Lower leg skin (tissue), 3 donors: ENCODE data around the gene CCDC57.

Source experiments
- POLR2A ChIP-seq, 2 donors: fragments of 450-650 bp; IDR thresholded peaks; one replicate each; pipeline ENCODE4 v1.6.1; 2016 to 2017; ENCODE audit warnings: antibody characterized with exemption in 2 of 2, mild to moderate bottlenecking in 1 of 2, moderate library complexity in 1 of 2
- TF ChIP-seq, protein P1 (sequence below), 3 donors: fragments of 450-650 bp; IDR thresholded peaks; one replicate each; pipeline ENCODE4 v1.5.1; 2016; ENCODE audit warnings: antibody characterized with exemption in 3 of 3, mild to moderate bottlenecking in 3 of 3, moderate library complexity in 2 of 3

DNA sequence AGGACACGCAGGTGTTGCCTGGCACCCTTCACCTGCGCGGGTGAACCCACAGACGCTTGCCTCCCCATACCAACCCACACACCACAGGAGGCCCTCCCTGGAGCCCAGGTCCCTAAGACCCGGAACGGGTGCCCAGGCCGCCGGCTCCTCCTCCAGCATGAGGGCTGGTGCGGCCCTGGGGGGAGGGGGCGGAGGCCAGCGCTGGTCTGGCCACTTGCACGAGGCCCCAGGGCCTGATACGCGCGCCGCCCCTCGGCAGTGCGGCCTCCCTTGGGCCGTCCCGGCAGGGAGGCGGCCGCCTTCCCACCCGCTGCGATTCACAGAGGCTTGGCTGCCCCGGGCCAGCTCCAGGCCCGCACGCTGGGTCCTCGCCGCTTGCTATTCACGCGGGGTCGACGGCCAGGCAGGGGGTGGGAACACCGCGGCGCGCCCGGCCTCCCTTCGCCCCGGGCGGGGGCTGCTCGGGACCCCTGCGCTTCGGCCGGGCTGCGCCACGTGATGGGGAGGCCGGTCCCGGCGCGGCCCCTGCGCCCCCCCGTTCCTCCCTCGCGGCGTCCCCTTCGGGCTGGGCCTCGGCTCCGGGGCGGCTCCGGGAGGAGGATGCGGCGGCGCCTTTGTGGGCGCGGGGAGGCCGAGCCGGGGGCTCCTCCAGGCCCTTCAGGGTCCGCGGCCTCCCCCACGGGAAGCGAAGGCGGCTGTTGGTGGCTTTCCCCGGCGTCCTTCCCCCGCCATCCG, 115.3 kb downstream of the CCDC57 start:
- TF ChIP-seq POLR2A (IDR thresholded peaks at IDR 0.05), result no peak
- TF ChIP-seq, protein P1, sequence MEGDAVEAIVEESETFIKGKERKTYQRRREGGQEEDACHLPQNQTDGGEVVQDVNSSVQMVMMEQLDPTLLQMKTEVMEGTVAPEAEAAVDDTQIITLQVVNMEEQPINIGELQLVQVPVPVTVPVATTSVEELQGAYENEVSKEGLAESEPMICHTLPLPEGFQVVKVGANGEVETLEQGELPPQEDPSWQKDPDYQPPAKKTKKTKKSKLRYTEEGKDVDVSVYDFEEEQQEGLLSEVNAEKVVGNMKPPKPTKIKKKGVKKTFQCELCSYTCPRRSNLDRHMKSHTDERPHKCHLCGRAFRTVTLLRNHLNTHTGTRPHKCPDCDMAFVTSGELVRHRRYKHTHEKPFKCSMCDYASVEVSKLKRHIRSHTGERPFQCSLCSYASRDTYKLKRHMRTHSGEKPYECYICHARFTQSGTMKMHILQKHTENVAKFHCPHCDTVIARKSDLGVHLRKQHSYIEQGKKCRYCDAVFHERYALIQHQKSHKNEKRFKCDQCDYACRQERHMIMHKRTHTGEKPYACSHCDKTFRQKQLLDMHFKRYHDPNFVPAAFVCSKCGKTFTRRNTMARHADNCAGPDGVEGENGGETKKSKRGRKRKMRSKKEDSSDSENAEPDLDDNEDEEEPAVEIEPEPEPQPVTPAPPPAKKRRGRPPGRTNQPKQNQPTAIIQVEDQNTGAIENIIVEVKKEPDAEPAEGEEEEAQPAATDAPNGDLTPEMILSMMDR (IDR thresholded peaks at IDR 0.05), result no peak
